GM23338 (cell line): ENCODE data around the gene RFX3.

ENCODE experiments used
- EZH2 ChIP-seq: fragments of 200-600 bp; sonication (generic); IDR thresholded peaks from one replicate; pipeline ENCODE4 v1.8.0; 2017; ENCODE audit warnings: antibody characterized with exemption, mild to moderate bottlenecking, low read depth; ENCODE audit not compliant: unreplicated experiment
- TF ChIP-seq, protein P1 (sequence below), 2 experiments: fragments of 200-600 bp in 1 of 2; sonication (generic) in 1 of 2; conservative IDR thresholded peaks; 2 replicates each; pipeline versions ENCODE4 v1.5.1 to v1.6.1; 2016 to 2017; ENCODE audit warnings: antibody characterized with exemption in 2 of 2, low read depth in 2 of 2, mild to moderate bottlenecking in 2 of 2, moderate library complexity in 1 of 2
- TF ChIP-seq, protein P2 (sequence below): IDR thresholded peaks from one replicate; pipeline ENCODE4 v1.6.1; 2018; ENCODE audit warnings: antibody characterized with exemption; ENCODE audit not compliant: unreplicated experiment

DNA sequence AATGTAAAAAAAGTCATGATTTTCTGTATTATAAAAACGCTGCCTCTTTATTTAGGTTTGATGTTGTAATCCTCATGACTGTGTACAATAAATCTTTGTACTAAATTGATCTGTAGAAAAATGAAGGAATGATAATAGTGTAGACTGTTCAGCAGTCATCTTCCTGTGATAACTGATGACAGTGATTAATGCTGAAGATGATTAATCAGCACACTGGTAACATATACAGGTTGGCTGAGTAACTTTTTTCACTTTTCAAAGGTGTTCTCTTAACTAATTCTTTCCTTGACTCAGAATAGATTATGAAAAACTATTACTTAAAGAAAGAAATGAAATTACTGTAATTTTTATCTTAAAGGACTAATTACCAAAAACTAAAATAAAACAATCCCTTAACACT is 122.5 kb downstream of the RFX3 start:
- TF ChIP-seq, protein P1, sequence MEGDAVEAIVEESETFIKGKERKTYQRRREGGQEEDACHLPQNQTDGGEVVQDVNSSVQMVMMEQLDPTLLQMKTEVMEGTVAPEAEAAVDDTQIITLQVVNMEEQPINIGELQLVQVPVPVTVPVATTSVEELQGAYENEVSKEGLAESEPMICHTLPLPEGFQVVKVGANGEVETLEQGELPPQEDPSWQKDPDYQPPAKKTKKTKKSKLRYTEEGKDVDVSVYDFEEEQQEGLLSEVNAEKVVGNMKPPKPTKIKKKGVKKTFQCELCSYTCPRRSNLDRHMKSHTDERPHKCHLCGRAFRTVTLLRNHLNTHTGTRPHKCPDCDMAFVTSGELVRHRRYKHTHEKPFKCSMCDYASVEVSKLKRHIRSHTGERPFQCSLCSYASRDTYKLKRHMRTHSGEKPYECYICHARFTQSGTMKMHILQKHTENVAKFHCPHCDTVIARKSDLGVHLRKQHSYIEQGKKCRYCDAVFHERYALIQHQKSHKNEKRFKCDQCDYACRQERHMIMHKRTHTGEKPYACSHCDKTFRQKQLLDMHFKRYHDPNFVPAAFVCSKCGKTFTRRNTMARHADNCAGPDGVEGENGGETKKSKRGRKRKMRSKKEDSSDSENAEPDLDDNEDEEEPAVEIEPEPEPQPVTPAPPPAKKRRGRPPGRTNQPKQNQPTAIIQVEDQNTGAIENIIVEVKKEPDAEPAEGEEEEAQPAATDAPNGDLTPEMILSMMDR (conservative IDR thresholded peaks at IDR 0.05; ENCODE audit: low read depth in 2 of 2), result no peak
- no peak for TF ChIP-seq EZH2
- TF ChIP-seq, protein P2, sequence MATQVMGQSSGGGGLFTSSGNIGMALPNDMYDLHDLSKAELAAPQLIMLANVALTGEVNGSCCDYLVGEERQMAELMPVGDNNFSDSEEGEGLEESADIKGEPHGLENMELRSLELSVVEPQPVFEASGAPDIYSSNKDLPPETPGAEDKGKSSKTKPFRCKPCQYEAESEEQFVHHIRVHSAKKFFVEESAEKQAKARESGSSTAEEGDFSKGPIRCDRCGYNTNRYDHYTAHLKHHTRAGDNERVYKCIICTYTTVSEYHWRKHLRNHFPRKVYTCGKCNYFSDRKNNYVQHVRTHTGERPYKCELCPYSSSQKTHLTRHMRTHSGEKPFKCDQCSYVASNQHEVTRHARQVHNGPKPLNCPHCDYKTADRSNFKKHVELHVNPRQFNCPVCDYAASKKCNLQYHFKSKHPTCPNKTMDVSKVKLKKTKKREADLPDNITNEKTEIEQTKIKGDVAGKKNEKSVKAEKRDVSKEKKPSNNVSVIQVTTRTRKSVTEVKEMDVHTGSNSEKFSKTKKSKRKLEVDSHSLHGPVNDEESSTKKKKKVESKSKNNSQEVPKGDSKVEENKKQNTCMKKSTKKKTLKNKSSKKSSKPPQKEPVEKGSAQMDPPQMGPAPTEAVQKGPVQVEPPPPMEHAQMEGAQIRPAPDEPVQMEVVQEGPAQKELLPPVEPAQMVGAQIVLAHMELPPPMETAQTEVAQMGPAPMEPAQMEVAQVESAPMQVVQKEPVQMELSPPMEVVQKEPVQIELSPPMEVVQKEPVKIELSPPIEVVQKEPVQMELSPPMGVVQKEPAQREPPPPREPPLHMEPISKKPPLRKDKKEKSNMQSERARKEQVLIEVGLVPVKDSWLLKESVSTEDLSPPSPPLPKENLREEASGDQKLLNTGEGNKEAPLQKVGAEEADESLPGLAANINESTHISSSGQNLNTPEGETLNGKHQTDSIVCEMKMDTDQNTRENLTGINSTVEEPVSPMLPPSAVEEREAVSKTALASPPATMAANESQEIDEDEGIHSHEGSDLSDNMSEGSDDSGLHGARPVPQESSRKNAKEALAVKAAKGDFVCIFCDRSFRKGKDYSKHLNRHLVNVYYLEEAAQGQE, result no peak
